ENCODE results near the gene IL15.
"Not testable (repeated sequence)": the region's sequence is repeated elsewhere in the genome, so short reads cannot be mapped to it uniquely, and the experiment has no call there.

Gene IL15

GRCh38 chr4:141705048-141705746 lies 68.8 kb downstream of the IL15 start:
- DNase-seq: no peak

- no peak for DNase-seq
Measured at GRCh38 chr4:141705747-141706377, 69.5 kb downstream of the IL15 start.

GRCh38 chr4:141706445-141706844 lies 70.1 kb downstream of the IL15 start:
- no peak for DNase-seq

- no peak for DNase-seq
Measured at GRCh38 chr4:141711211-141711610, 74.8 kb downstream of the IL15 start.

GRCh38 chr4:141713185-141713584 lies 76.8 kb downstream of the IL15 start:
- DNase-seq: no peak

- DNase-seq: no peak
Measured at GRCh38 chr4:141713771-141714445, 77.5 kb downstream of the IL15 start.

GRCh38 chr4:141719585-141719984 lies 83.2 kb downstream of the IL15 start:
- no peak for DNase-seq

- DNase-seq: no peak
Measured at GRCh38 chr4:141721174-141721573, 84.8 kb downstream of the IL15 start.

- no peak for DNase-seq
Measured at GRCh38 chr4:141724646-141725045, 88.3 kb downstream of the IL15 start.

GRCh38 chr4:141727420-141727819 lies 91.0 kb downstream of the IL15 start:
- no peak for DNase-seq

GRCh38 chr4:141730805-141731204 lies 94.4 kb downstream of the IL15 start:
- no peak for DNase-seq

- DNase-seq: no peak
Measured at GRCh38 chr4:141731481-141731880, 95.1 kb downstream of the IL15 start.

- DNase-seq: no peak
Measured at GRCh38 chr4:141739636-141740035, 103.3 kb downstream of the IL15 start.

- no peak for DNase-seq
Measured at GRCh38 chr4:141746026-141746425, 109.6 kb downstream of the IL15 start.

GRCh38 chr4:141751806-141752205 lies 115.4 kb downstream of the IL15 start:
- not testable (repeated sequence) for DNase-seq

- no peak for DNase-seq
Measured at GRCh38 chr4:141757287-141757686, 120.9 kb downstream of the IL15 start.

GRCh38 chr4:141759796-141760425 lies 123.5 kb downstream of the IL15 start:
- no peak for DNase-seq

- no peak for DNase-seq
Measured at GRCh38 chr4:141761926-141762325, 125.5 kb downstream of the IL15 start.

- no peak for DNase-seq
Measured at GRCh38 chr4:141763374-141763773, 127.0 kb downstream of the IL15 start.

GRCh38 chr4:141768954-141769353 lies 132.6 kb downstream of the IL15 start:
- DNase-seq: no peak

GRCh38 chr4:141771889-141772830 lies 135.8 kb downstream of the IL15 start:
- no peak for DNase-seq

GRCh38 chr4:141772838-141773237 lies 136.5 kb downstream of the IL15 start:
- DNase-seq: no peak

- DNase-seq: no peak
Measured at GRCh38 chr4:141782205-141782604, 145.8 kb downstream of the IL15 start.
